HG03159 (cell line): Measurements from ENCODE around the gene LAD1.
A peak's percentile ranks its signal among the peaks of the same experiment; 100 is the strongest.

Experiments used
- ATAC-seq: cut with Tn5 transposase; IDR thresholded peaks from one replicate; pipeline ENCODE4 v1.9.1; 2021; ENCODE audit warnings: mild to moderate bottlenecking, moderate library complexity; ENCODE audit not compliant: unreplicated experiment

The LAD1 gene

GRCh38 chr1:201394591-201394990, 4.5 kb downstream of the LAD1 start:
- ATAC-seq: no peak

GRCh38 chr1:201393076-201393475, 6.0 kb downstream of the LAD1 start:
- ATAC-seq: no peak

- no peak for ATAC-seq
These were observed 7.2 kb downstream of the LAD1 start for GRCh38 chr1:201391651-201392511.

GRCh38 chr1:201391225-201391624, 7.9 kb downstream of the LAD1 start:
- ATAC-seq: no peak

GRCh38 chr1:201389051-201389450, 10.1 kb downstream of the LAD1 start:
- ATAC-seq: no peak

- ATAC-seq: no peak
These were observed 12.9 kb downstream of the LAD1 start for GRCh38 chr1:201386208-201386607.

GRCh38 chr1:201385299-201385891, 13.7 kb downstream of the LAD1 start:
- ATAC-seq: peak; percentile 86

GRCh38 chr1:201384406-201384782, 14.7 kb downstream of the LAD1 start:
- ATAC-seq: no peak

GRCh38 chr1:201383647-201384405, 15.3 kb downstream of the LAD1 start:
- no peak for ATAC-seq

- ATAC-seq: no peak
These were observed 18.0 kb downstream of the LAD1 start for GRCh38 chr1:201381130-201381529.

GRCh38 chr1:201379733-201380242, 19.3 kb downstream of the LAD1 start:
- no peak for ATAC-seq

- no peak for ATAC-seq
These were observed 20.3 kb downstream of the LAD1 start for GRCh38 chr1:201378804-201379203.

GRCh38 chr1:201377611-201378092, 21.5 kb downstream of the LAD1 start, which contains the start of gene TNNT2:
Gene TNNT2, minus strand, starts transcription at chr1:201377680. Its CDS starts 4,426 bp downstream, at chr1:201373254.
- ATAC-seq: no peak

- ATAC-seq: no peak
These were observed 22.4 kb downstream of the LAD1 start for GRCh38 chr1:201376464-201377374.

- no peak for ATAC-seq
These were observed 23.0 kb downstream of the LAD1 start for GRCh38 chr1:201376107-201376463.

GRCh38 chr1:201375169-201375568, 24.0 kb downstream of the LAD1 start:
- ATAC-seq: no peak

- no peak for ATAC-seq
These were observed 24.8 kb downstream of the LAD1 start for GRCh38 chr1:201374364-201374763.

- no peak for ATAC-seq
These were observed 27.3 kb downstream of the LAD1 start for GRCh38 chr1:201371792-201372191.

GRCh38 chr1:201371276-201371675, 27.8 kb downstream of the LAD1 start:
- ATAC-seq: no peak

- ATAC-seq: no peak
These were observed 28.6 kb downstream of the LAD1 start for GRCh38 chr1:201370500-201370899.
